H1 (cell line): Measurements from ENCODE around the gene TRIM52. TPM values are rescaled to one million over a fixed set of nuclear protein-coding genes. Genes with fewer than 3 reads are reported as not detected.

Source experiments
- BACH1 ChIP-seq: IDR thresholded peaks from 2 replicates; pipeline ENCODE4 v1.6.1; 2012; ENCODE audit warnings: low read length, improper control_type of control experiment
- BCL11A ChIP-seq, 2 experiments: IDR thresholded peaks; one replicate each; pipeline ENCODE4 v1.6.1; 2011; ENCODE audit warnings: low read depth in 2 of 2, low read length in 2 of 2, mild to moderate bottlenecking in 2 of 2
- BRCA1 ChIP-seq: IDR thresholded peaks from 2 replicates; pipeline ENCODE4 v1.6.1; 2012; ENCODE audit warnings: low read depth, low read length, improper control_type of control experiment
- CREB1 ChIP-seq: IDR thresholded peaks from 2 replicates; pipeline ENCODE4 v1.6.1; 2012; ENCODE audit warnings: inconsistent platforms
- CTBP2 ChIP-seq: IDR thresholded peaks from 2 replicates; pipeline ENCODE4 v1.7.0; 2011; ENCODE audit warnings: borderline replicate concordance, mild to moderate bottlenecking, moderate library complexity, mixed read lengths, low read length; ENCODE audit not compliant: insufficient read depth, insufficient read length
- GTF2F1 ChIP-seq: IDR thresholded peaks from 2 replicates; pipeline ENCODE4 v1.6.1; 2012; ENCODE audit warnings: low read depth, low read length, improper control_type of control experiment, borderline replicate concordance
- JUN ChIP-seq: IDR thresholded peaks from 2 replicates; pipeline ENCODE4 v1.6.1; 2011; ENCODE audit warnings: low read depth, mild to moderate bottlenecking, improper control_type of control experiment, low read length
- JUND ChIP-seq: IDR thresholded peaks from 2 replicates; pipeline ENCODE4 v1.6.1; 2011; ENCODE audit warnings: mild to moderate bottlenecking, improper control_type of control experiment, low read length
- KDM1A ChIP-seq: fragments of 200-600, 300-600 bp; sonication (generic); IDR thresholded peaks from 2 replicates; pipeline ENCODE4 v1.7.1; 2016; ENCODE audit warnings: mild to moderate bottlenecking, low read length, borderline replicate concordance
- KDM4A ChIP-seq: IDR thresholded peaks from one replicate; pipeline ENCODE4 v1.7.1; 2012; ENCODE audit warnings: low read depth, mild to moderate bottlenecking, moderate library complexity, low read length, inconsistent platforms; ENCODE audit not compliant: severe bottlenecking
- KDM5A ChIP-seq: fragments of 200-600 bp; IDR thresholded peaks from 2 replicates; pipeline ENCODE4 v1.7.1; 2012; ENCODE audit warnings: mild to moderate bottlenecking, low read length, inconsistent platforms, mixed read lengths
- NRF1 ChIP-seq: IDR thresholded peaks from 2 replicates; pipeline ENCODE4 v1.6.1; 2011; ENCODE audit warnings: mild to moderate bottlenecking, low read depth, low read length, improper control_type of control experiment
- PHF8 ChIP-seq: fragments of 200-600 bp; sonication (generic); conservative IDR thresholded peaks from 2 replicates; pipeline ENCODE4 v1.7.1; 2012; ENCODE audit warnings: low read depth, mild to moderate bottlenecking, inconsistent platforms, low read length, moderate library complexity
- RNF2 ChIP-seq: fragments of 200-900, 300-1000 bp; sonication (generic); IDR thresholded peaks from 2 replicates; pipeline ENCODE4 v1.7.1; 2016; ENCODE audit warnings: borderline replicate concordance, low read depth, mild to moderate bottlenecking, antibody characterized with exemption, low read length; ENCODE audit not compliant: poor library complexity, severe bottlenecking; ENCODE audit errors: missing control alignments
- RXRA ChIP-seq: IDR thresholded peaks from 2 replicates; pipeline ENCODE4 v1.6.1; 2011; ENCODE audit warnings: low read depth, mild to moderate bottlenecking, low read length, moderate library complexity; ENCODE audit not compliant: insufficient read depth
- SAP30 ChIP-seq: fragments of 300-600 bp; sonication (generic); IDR thresholded peaks from 2 replicates; pipeline ENCODE4 v1.7.1; 2012; ENCODE audit warnings: low read length, moderate library complexity, mild to moderate bottlenecking, inconsistent platforms; ENCODE audit not compliant: insufficient read depth, insufficient replicate concordance
- SIN3A ChIP-seq, 2 experiments: IDR thresholded peaks in 1 of 2; conservative IDR thresholded peaks in 1 of 2; 2 replicates each; pipeline ENCODE4 v1.6.1; 2011 to 2012; ENCODE audit warnings: low read length in 2 of 2, improper control_type of control experiment in 1 of 2, low read depth in 1 of 2, mild to moderate bottlenecking in 1 of 2
- SIX5 ChIP-seq: IDR thresholded peaks from 2 replicates; pipeline ENCODE4 v1.6.1; 2011; ENCODE audit warnings: mild to moderate bottlenecking, low read depth, low read length
- SP2 ChIP-seq: IDR thresholded peaks from 2 replicates; pipeline ENCODE4 v1.6.1; 2012; ENCODE audit warnings: mild to moderate bottlenecking, low read length, inconsistent platforms
- SP4 ChIP-seq: IDR thresholded peaks from 2 replicates; pipeline ENCODE4 v1.6.1; 2012; ENCODE audit warnings: low read length, inconsistent platforms
- SRF ChIP-seq: IDR thresholded peaks from 2 replicates; pipeline ENCODE4 v1.6.1; 2011; ENCODE audit warnings: mild to moderate bottlenecking, low read depth, low read length, moderate library complexity
- TAF7 ChIP-seq: optimal IDR thresholded peaks from 2 replicates; pipeline ENCODE3; 2011; ENCODE audit warnings: low read depth, mild to moderate bottlenecking, inconsistent platforms, low read length, moderate library complexity, borderline replicate concordance
- TBP ChIP-seq: IDR thresholded peaks from 2 replicates; pipeline ENCODE4 v1.6.1; 2011; ENCODE audit warnings: low read depth, low read length, improper control_type of control experiment
- TEAD4 ChIP-seq: IDR thresholded peaks from 2 replicates; pipeline ENCODE4 v1.6.1; 2012; ENCODE audit warnings: low read depth, low read length, inconsistent platforms, mixed read lengths
- ZNF274 ChIP-seq: IDR thresholded peaks from 2 replicates; pipeline ENCODE4 v1.7.0; 2012; ENCODE audit warnings: low read length, borderline replicate concordance; ENCODE audit errors: extremely low read depth
- polyA plus RNA-seq, 7 experiments: library from polyadenylated mRNA; depleted of rRNA in 3 of 7; stranded (reverse) in 5 of 7; unstranded in 2 of 7; fragments of >200 nt in 5 of 7; fragments of 200-250 nt in 2 of 7; gene quantifications; 1 replicate in 5 of 7; 2 replicates in 1 of 7; 4 replicates in 1 of 7; pipeline versions ENCODE4 v1.2.1 to v1.2.3, GENCODE V29; 2011 to 2013; ENCODE audit warnings: missing spikeins in 2 of 7, mixed read lengths in 2 of 7
- total RNA-seq: library from RNA; stranded (reverse); fragmentation: NEBNext Ultra II Directional; extraction: Animal tissue kit (Norgen Biotek cat#: 25700); gene quantifications from 2 replicates; pipeline ENCODE4 v1.2.1, GENCODE V29; 2021

Gene TRIM52
- total and polyA plus RNA-seq, 2 of the 8 experiments (the other 6 are each of a cell fraction or from before 2014, with no cell fraction given): 4.2 to 5.7 TPM

DNA sequence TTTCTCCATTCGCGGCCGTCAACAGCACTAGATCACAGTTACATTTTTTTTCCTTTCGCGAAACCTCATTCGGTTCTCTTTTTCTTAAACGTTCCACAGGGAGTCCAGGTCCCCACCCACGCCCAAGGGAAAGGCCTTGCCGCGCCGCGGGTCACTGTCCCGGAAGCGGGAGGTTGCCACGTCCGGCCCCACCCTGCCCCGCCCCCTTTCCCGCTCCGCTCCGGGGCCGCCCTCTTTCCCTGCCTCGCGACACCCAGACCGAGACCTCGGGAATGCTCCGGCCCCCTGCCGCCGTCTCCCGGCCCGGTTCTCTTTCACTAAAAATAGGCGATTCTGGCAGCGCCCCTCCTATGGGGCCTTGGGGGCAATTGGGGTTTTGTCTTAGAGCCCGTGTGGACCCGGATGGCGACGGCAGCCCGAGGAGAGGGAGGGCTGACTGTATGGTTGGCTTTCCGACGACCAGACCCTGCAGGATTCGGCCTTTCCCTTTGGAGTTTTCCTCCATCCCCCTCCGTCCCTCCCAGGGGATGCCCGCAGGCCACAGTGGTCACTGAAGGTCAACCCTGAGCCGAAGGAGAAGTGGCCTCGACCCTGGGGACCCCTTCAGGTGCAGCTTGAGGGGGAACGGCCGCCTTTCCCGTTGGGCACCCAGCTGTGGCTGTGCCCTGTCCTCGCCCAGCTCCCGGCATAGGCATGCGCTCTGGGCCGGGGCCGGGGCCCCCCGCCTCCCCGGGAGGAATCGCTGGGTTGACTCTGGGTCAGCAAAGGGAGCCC, 14.5 kb downstream of the TRIM52 start (continued):
- no peak for TF ChIP-seq JUND
- no peak for TF ChIP-seq RXRA
- no peak for TF ChIP-seq SRF
- TF ChIP-seq KDM1A: no peak
- TF ChIP-seq BACH1: no peak
- TF ChIP-seq KDM5A: no peak
- TF ChIP-seq SP4: no peak
- TF ChIP-seq CREB1: no peak
- TF ChIP-seq TAF7: no peak
- no peak for TF ChIP-seq GTF2F1
- no peak for TF ChIP-seq ZNF274
- no peak for TF ChIP-seq RNF2
- TF ChIP-seq BCL11A (IDR thresholded peaks at IDR 0.05; ENCODE audit: low read depth in 2 of 2, low read length in 2 of 2): no peak
- TF ChIP-seq TBP: no peak; the same call in 1 of the 2 replicates
- TF ChIP-seq BRCA1: peak; percentile 80
- peak in 1 of 2 experiments; percentile 48; a peak in 1 of 4 replicates for TF ChIP-seq SIN3A (conservative IDR thresholded peaks at IDR 0.05 in 1 of 2, IDR thresholded peaks at IDR 0.05 in 1 of 2; ENCODE audit: low read depth in 1 of 2, low read length in 2 of 2)
- peak; percentile 24 for TF ChIP-seq PHF8
- no peak for TF ChIP-seq SP2
- 0 out of 2 replicates have a peak, but pooled peaks have one; percentile 21 for TF ChIP-seq NRF1
- no peak for TF ChIP-seq CTBP2
- no peak for TF ChIP-seq KDM4A
- TF ChIP-seq TEAD4: no peak
- TF ChIP-seq SAP30: no peak
- no peak for TF ChIP-seq JUN
- no peak for TF ChIP-seq SIX5
